Myocyte (in vitro differentiated cells): ENCODE data around the gene CTDSPL. TPM values are rescaled to one million over a fixed set of nuclear protein-coding genes. Genes with fewer than 3 reads are reported as not detected.

ENCODE experiments used
- DNase-seq: peaks from one replicate; pipeline ENCODE4 v3.0.0-alpha.2; 2012; ENCODE audit warnings: low read depth
- total RNA-seq: library from RNA; depleted of rRNA; stranded (reverse); fragments of >200 nt; gene quantifications from 2 replicates; pipeline ENCODE4 v1.2.3, GENCODE V29; 2014

Gene CTDSPL
- total RNA-seq, 1 donor from 2014 or later = 108 TPM

GRCh38 chr3:37910671-37911400, 49.2 kb downstream of the CTDSPL start:
- no peak for DNase-seq

GRCh38 chr3:37912052-37912733, 50.5 kb downstream of the CTDSPL start:
- no peak for DNase-seq

GRCh38 chr3:37913522-37913921, 51.8 kb downstream of the CTDSPL start:
- DNase-seq = no peak

- DNase-seq = no peak
Observed at GRCh38 chr3:37916685-37917084, 55.0 kb downstream of the CTDSPL start.

GRCh38 chr3:37918627-37919026, 56.9 kb downstream of the CTDSPL start:
- no peak for DNase-seq

GRCh38 chr3:37920156-37920699, 58.5 kb downstream of the CTDSPL start:
- DNase-seq = no peak

- no peak for DNase-seq
Observed at GRCh38 chr3:37921025-37921424, 59.3 kb downstream of the CTDSPL start.

- DNase-seq = peak; percentile 80
Observed at GRCh38 chr3:37922721-37923568, 61.3 kb downstream of the CTDSPL start.

- no peak for DNase-seq
Observed at GRCh38 chr3:37923569-37924040, 61.9 kb downstream of the CTDSPL start.

- DNase-seq = no peak
Observed at GRCh38 chr3:37924453-37924852, 62.8 kb downstream of the CTDSPL start.

GRCh38 chr3:37925157-37925556, 63.5 kb downstream of the CTDSPL start:
- DNase-seq = no peak

- DNase-seq = no peak
Observed at GRCh38 chr3:37926611-37927010, 64.9 kb downstream of the CTDSPL start.

GRCh38 chr3:37930495-37930894, 68.8 kb downstream of the CTDSPL start:
- no peak for DNase-seq

GRCh38 chr3:37932505-37932904, 70.8 kb downstream of the CTDSPL start:
- no peak for DNase-seq

GRCh38 chr3:37934631-37935289, 73.1 kb downstream of the CTDSPL start:
- DNase-seq = peak; percentile 55

GRCh38 chr3:37935290-37935668, 73.6 kb downstream of the CTDSPL start:
- DNase-seq = peak; percentile 79

GRCh38 chr3:37935756-37936666, 74.3 kb downstream of the CTDSPL start:
- DNase-seq = peak; percentile 93

- no peak for DNase-seq
Observed at GRCh38 chr3:37937156-37937555, 75.5 kb downstream of the CTDSPL start.

- no peak for DNase-seq
Observed at GRCh38 chr3:37938011-37938410, 76.3 kb downstream of the CTDSPL start.
